ENCODE data around the gene ZNRF3.
"Not testable (repeated sequence)": the region's sequence is repeated elsewhere in the genome, so short reads cannot be mapped to it uniquely, and the experiment has no call there.

ZNRF3 gene

DNA sequence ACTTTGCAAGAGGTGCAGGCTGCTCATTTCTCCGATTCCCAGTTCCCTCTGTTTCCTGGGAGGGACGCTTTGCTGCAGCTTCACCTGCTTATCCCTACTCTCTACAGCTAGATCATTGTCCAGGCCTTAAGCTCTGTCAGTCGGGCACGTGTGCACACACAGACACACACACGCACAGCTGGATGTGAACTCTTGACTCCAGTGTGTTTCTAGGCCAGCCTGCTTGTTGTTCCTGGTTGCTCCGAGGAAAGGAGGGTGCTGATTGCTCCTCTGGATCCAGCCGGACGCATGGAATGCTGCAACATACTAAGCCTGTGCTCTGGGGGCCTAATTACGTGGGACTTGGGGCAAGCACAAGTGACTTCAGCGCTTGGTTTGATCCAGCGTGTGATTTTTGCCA is 19.7 kb downstream of the ZNRF3 start:
- in situ Hi-C loops (cut with HindIII; ENCODE audit: low pct_ligation_motif_present, low pct_unique_long_range_greater_than_20kb, low sequenced_read_pairs) = no loop called here
- DNase-seq = no peak

DNA sequence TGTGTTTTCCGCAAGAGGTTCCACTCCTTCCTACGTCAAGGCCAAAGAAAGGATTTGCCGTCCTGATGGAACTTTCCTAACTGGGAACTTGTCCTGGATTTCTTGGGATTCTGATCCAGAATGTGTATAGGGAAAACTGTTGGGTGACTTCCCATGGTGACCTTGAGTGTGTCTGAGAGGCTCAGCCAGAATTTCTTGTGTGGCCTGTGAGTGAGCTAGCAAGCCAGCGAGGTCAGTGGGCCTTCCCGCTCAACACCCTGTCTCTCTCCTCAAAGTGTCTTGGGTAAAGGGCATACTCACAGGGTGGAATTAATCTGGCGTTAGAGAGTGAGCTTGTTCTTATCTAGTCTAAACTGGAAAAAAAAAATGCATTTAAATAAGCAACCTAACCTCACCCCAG is 20.4 kb downstream of the ZNRF3 start:
- DNase-seq = no peak
- in situ Hi-C loops (cut with HindIII; ENCODE audit: low pct_ligation_motif_present, low pct_unique_long_range_greater_than_20kb, low sequenced_read_pairs) = no loop called here

DNA sequence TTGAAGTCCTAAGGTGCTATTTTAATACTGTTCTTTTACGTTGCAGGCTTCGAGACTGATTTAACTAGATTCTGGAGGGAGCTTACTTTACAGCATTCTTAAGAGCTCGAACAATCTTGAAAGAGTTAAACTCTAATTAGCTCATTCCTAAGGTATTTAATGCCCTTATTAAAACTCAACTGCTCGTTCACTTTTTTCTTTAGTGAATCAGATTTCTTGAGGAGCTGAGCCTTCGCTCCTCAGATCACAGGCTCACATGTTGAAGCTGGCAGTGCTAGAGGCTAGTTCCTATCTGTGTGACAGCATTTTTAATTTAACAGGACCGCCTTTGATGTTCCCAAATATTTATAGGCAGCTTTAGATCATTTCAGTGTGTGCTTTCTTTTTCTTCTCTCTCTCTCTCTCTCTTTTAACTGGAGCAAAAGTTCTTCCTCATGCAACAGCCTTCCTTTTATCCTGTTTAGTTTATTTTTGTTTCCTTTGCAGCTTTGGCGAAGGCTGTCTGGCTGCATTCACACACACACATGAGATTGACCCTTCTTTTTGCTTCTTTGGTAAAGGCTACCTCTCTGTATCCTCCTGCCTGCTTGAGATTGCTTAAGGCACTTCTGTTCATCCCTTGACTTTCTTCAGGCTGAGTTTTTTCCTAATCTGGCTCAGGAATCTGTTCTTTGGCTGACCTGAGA is 21.0 kb downstream of the ZNRF3 start:
- in situ Hi-C loops (cut with HindIII; ENCODE audit: low pct_ligation_motif_present, low pct_unique_long_range_greater_than_20kb, low sequenced_read_pairs) = no loop called here
- DNase-seq = no peak

DNA sequence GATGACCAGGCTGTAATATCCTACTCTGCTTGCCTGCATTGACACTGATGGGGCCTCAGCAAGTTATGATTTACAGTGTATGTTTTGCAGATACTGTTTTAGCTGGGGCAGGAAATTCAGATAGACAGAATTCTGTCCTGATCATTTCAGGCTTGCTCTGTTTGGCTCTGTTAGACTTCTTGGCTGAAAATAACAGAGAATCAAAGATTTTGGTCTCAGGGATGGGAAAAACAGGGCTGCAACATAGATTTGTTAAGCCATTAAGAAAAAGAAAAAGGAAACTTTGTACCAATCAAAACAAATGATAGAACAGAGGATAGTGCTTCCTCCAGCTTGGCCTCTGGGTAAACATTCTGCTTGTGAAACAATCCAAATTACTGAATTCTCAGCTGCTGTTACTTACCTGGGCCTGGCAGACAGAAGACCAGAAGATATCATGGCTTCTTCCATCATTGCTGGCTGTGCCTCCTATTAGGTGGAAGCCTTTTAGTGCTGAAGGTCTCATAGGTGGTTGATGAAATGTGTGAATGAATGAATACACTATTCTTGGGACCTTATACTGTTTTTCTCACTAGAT is 22.0 kb downstream of the ZNRF3 start:
- no peak for DNase-seq
- in situ Hi-C loops (cut with HindIII; ENCODE audit: low pct_ligation_motif_present, low pct_unique_long_range_greater_than_20kb, low sequenced_read_pairs) = no loop called here

DNA sequence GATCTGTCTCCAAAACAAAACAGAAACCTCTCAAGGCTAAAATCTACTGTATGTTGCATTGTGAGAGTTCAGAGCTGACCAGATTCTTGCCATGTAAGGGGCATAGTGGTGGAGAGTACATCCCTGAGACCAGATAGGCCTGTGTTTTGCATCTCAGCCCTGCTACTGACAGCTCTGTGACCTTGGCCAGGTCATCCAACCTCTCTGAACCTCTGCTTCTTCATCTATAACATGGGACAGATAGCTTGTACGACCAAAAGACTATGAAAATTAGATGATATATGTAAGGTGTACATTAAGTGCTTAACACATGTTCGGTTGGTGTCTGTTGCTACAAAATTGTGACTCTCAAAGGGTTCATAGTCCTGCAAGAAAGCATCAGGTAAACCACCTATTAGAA is 22.9 kb downstream of the ZNRF3 start:
- no peak for DNase-seq
- in situ Hi-C loops (cut with HindIII; ENCODE audit: low pct_ligation_motif_present, low pct_unique_long_range_greater_than_20kb, low sequenced_read_pairs) = no loop called here

DNA sequence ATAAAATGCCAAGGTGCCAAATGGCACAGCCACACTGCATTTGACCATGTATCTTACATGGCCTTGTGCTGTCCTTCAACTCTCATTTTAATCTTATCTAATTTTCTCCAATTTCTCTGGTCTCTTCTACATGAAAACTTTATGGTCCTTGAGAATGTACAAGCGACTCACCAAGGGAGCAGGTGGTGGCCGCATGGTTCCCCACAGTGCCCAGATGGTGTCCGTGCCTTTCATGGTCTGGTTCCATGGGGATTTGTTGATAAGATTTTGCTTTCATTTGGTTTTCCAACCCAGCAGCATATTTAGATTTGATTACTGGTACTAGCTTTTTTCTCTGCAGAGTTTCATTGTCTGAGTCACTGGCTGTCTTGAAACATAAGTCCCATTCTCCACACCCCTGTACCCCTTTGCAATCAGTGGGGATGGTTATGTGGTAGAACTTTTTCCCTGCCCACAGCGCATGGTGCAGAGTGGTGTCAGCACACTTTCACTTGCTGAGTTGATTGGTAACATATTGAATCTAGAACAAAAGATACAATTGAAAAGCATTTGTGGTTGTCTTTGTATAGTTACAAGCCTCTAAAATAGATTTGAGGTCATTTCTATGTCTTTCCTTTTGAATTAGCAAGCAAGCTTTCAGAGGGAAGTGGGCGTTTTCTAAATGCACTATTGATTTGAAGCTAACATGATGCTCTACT is 24.1 kb downstream of the ZNRF3 start:
- no peak for DNase-seq

DNA sequence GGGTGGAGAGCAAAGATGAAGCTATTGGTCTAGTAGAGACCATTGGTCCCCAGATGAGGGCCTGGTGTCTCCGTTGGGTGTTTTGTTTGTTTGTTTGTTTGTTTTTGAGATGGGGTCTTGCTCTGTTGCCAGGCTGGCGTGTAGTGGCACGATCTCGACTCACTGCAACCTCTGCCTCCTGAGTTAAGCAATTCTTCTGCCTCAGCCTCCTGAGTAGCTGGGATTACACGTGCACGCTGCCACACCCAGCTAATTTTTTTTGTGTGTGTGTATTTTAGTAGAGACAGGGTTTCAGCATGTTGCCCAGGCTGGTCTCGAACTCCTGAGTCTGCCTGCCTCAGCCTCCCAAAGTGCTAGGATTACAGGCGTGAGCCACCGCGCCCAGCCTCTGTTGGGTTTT is 25.4 kb downstream of the ZNRF3 start:
- in situ Hi-C loops (cut with HindIII; ENCODE audit: low pct_ligation_motif_present, low pct_unique_long_range_greater_than_20kb, low sequenced_read_pairs); DNase-seq: not testable (repeated sequence)

More for the DNA sequence above, 24.1 kb downstream of the ZNRF3 start:
- in situ Hi-C loops (cut with HindIII; ENCODE audit: low pct_ligation_motif_present, low pct_unique_long_range_greater_than_20kb, low sequenced_read_pairs) = no loop called here

DNA sequence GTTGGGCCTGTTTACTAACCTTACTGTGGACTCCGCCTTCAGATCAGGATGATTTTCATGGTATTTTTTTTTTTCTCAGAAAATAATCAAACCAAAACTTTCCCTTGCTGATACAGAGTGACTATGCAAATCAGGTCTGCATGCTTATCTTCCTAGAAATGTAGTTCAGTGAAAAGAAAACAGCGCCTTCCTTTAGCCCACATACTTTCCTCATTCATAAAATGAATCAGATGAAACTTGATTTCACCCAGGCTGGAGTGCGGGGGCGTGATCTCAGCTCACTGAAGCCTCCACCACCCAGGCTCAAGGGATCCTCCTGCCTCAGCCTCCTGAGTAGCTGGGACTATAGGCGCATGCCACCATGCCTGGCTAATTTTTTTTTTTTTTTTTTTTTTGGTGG is 26.0 kb downstream of the ZNRF3 start:
- DNase-seq = no peak
- in situ Hi-C loops (cut with HindIII; ENCODE audit: low pct_ligation_motif_present, low pct_unique_long_range_greater_than_20kb, low sequenced_read_pairs) = no loop called here

DNA sequence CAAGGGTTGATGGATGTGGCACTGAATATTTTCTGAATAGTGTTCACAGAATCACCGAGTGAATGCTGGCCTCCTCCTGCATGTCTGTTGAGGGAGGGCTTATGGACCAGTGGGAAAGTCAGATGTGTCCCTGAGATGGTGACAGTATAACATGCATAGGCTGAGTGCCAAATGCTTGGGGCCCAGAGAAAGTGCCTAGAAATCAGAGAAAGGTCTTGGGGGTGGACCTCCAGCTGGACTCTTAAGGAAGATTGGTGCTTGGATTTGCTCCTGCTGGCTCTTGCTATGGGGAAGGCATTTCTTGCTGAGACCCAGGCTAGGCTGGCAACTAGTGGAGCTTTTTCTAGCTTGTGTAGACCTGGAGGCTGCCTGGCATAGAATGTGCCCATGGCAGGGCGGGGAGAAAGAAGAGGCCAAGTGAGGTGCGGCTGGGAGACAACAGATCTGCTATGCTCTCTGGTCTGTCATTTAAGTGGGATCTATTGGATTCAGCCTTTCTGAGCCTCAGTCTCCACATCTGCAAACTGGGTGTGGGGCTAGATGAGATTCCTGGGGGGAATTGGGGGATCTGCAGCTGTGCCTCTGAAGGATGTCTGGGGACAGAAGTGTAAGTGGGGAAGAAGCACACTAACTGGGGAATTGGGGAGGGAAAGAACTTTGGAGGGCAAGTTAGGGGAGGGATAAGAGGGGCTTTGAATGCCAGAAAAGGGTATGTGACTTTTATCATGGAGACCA is 27.4 kb downstream of the ZNRF3 start:
- in situ Hi-C loops (cut with HindIII; ENCODE audit: low pct_ligation_motif_present, low pct_unique_long_range_greater_than_20kb, low sequenced_read_pairs) = no loop called here
- DNase-seq = no peak

DNA sequence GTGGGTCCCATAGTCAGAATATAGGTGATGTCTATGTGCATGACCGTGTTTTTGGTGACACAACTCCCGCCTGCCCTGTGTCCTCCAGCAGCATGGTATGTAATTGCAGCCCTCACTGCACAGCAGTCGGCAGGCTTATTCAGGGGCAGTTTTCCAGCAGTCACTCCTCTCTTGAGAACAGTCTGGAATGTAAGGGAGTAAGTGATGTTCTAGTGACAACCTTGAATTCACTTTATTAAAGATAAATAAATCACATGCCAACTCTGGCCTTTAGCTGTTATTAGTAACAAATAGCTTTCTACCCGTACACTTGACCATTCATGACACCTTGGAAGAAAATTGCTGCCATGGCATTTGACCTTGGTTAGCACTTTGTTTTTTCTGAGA is 27.9 kb downstream of the ZNRF3 start:
- in situ Hi-C loops (cut with HindIII; ENCODE audit: low pct_ligation_motif_present, low pct_unique_long_range_greater_than_20kb, low sequenced_read_pairs) = no loop called here
- no peak for DNase-seq

DNA sequence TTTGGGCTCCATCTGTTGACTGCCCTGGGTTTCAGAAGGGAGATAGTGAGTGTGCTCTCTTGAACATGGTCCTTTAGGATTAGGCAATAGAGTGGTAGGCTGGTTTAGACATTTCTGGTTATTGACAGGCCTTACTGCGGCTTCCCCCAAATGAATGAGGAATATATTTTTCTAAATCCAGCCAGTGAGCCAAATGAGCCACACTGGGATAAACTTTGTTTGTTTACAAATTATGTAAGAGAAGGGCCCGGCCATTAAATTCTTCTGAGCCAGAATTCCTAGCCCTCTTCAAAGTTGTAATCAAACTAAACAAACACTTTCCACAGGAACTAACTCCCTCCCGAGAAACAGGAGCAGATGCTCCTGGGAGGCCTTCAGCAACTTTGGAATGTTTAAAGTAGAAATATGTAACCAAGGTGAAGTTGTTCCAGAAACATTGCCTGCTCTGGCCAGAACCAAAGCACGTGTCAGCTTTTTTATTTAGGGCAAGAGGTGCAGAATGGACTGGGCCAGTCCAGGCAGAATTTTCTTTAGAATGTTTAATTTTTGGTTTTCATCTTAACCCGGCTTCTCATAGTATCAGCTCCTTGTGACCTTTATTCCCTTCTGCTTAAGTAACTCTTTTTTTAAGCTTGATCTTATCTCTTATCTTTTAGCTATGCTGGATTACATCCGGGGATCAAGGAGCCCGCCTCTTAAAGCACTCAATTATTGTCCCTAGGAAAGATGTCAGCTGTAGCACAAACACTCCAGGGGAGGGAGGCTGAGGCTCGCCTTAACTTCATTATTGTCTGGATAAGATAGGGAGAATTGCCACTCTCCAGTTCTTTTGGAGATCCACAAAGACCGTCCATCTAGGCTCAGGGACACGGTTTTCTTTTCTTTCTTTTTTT is 28.7 kb downstream of the ZNRF3 start:
- no peak for DNase-seq

DNA sequence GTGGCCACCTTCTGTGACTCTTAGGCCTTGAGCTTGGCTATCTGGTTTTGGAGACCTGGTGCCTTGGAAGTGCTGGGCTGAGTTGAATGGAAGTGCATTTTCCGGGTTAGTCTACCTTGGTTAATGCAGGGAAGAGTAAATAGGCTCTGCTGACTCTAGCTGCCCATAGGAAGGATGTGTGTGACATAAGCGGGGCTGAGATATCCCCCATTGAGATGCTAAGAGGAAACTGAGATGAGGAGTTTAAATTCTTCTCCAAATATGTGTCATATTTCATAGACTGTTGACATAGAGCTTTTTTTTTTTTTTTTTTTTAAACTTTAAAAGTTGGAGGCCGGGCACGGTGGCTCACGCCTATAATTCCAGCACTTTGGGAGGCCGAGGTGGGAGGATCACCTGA is 30.8 kb downstream of the ZNRF3 start:
- in situ Hi-C loops (cut with HindIII; ENCODE audit: low pct_ligation_motif_present, low pct_unique_long_range_greater_than_20kb, low sequenced_read_pairs) = no loop called here

More for the DNA sequence above, 28.7 kb downstream of the ZNRF3 start:
- in situ Hi-C loops (cut with HindIII; ENCODE audit: low pct_ligation_motif_present, low pct_unique_long_range_greater_than_20kb, low sequenced_read_pairs) = no loop called here

DNA sequence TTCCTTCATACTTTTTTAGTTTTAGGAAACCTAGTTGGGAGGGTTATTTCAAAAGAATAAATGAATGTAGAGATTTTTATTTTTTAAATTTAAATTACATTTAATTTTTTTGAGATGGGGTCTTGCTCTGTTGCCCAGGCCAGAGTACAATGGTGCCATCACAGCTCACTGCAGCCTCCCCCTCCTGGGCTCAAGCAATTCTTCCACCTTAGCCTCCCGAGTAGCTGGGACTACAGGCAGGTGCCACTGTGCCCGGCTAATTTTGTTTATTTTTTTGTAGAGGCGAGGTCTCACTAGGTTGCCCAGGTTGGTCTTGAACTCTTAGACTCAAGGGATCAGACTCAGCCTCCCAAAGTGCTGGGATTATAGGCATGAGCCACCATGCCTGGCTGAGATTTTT is 32.6 kb downstream of the ZNRF3 start:
- DNase-seq = no peak
- in situ Hi-C loops (cut with HindIII; ENCODE audit: low pct_ligation_motif_present, low pct_unique_long_range_greater_than_20kb, low sequenced_read_pairs) = no loop called here

More for the DNA sequence above, 30.8 kb downstream of the ZNRF3 start:
- DNase-seq = no peak

DNA sequence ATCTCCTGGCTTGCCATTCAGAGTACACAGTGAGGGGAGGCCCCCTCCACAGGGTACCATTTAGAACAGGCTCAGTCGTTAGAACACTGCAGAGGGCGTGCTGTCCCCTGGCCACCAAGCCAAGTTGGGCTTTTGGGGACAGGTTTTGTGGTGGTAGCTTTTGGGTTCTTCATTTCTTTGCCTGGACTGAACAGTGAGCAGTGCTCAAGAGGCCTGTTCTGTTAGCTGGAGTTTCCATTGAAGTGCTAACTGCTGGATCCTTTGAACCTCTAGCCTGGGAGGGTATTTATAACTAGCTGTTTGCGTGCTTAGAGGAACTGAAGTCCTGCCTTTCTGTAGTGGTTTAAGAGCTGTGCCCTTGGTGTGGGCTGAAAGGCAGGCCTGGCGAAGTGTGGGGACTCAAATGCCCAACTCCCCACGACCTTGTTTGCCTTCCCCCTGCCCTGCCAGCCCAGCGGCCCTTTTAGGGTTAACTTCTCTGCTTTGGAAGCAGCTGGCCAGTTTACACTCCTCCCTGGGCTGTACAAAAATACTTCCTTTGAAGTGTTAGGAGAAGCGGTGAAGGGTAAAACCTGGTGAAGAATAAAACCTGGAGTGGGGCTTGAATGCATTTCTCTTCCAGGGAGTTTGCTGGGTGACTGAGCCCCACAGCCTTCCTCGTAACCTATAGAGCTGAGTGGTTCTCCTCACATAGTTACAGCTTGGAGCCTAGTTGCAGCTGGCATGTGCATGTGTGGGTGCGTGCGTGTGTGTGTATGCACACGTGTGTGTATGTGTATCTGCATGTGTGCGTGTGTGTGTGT is 34.6 kb downstream of the ZNRF3 start:
- in situ Hi-C loops (cut with HindIII; ENCODE audit: low pct_ligation_motif_present, low pct_unique_long_range_greater_than_20kb, low sequenced_read_pairs) = no loop called here
- DNase-seq = peak; percentile 66

DNA sequence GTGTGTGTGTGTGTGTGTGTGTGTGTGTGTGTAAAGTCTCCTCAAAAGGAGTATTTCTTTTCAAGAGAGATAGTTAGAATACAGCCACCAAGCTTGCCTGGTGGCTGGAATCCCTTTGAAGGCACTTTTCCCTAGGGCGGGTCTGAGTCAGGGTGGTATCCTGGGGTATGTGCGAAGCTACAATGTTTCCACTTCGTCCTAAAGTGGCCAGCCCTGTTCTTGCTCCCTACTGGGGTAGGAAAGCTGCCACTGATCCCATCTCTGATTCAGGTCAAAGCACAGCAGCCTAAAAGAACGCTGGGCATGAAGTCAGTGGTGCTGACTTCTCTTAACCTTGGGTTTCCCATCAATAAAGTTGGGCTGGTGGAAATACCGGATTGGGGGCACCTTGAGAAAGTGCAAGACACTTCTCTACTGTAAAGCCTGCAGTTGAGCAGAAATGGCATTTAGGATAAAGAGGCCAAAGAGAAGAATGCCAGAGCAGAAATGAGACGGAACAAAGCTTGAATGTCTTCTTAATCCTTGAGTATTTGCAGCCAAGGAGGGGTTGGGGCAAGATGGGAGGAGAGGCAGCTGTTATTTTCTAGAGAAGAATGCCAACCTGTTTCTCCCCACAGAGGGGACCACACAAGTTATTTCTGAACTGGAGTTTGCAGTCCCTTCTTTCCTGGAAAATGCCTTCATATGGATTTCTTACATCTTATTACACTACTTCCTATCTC is 35.3 kb downstream of the ZNRF3 start:
- in situ Hi-C loops (cut with HindIII; ENCODE audit: low pct_ligation_motif_present, low pct_unique_long_range_greater_than_20kb, low sequenced_read_pairs) = no loop called here
- no peak for DNase-seq

DNA sequence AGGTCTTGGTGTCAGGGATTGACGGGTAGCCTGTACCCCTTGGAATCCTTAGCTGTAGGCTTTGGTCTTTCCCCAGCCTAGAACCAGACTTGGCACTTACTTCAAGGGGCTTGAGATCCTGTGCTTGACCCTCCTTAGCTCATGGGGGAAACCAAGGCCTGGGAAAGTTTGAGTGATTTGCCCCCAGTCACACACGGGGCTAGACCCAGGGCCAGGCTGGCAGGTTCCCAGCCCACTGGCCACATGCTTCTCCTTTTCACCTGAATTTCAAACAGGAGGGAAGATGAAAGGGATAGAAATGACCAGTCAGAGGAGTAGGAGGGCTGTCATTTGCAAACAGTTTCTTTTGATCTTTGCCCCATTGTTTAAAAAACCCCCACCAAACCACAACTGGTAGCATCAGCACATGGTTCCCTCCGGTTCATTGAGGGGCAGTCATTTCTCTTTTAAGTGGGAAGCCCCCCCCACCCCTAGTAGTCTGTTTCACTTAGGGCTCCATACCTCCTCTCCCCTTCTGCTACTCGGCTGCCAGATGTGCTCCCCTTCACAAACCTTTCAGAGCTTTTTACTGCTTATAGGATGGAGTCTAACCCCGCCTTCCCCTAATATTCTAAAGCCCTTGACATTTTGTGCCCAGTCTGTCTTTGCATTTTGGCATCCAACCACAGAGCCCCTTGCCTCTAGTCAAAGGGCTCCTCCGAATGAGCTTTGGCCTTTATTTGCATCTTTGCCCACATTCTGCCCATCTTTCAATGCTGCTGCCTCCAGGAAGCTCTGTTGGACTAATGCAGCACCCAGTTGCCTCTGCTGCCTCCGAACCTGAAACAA is 37.6 kb downstream of the ZNRF3 start:
- in situ Hi-C loops (cut with HindIII; ENCODE audit: low pct_ligation_motif_present, low pct_unique_long_range_greater_than_20kb, low sequenced_read_pairs) = no loop called here
- no peak for DNase-seq

DNA sequence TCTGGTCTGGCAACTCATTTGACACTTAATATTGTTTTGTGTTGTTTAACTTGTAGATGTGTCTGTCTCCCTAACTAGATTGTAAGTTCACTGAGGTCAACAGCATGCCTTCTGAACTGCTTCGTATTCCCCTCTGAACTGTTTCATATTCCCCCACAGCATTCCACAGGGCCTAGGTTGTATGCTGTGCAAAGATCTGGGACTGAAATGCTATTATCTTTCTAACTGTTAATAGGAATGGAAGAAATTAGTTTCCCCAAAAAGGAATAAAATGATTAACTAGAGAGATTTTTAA is 38.2 kb downstream of the ZNRF3 start:
- DNase-seq = no peak
- in situ Hi-C loops (cut with HindIII; ENCODE audit: low pct_ligation_motif_present, low pct_unique_long_range_greater_than_20kb, low sequenced_read_pairs) = no loop called here
